OCI-LY3 (cell line): Measurements from ENCODE around the gene PCDHB12.
A peak's percentile ranks its signal among the peaks of the same experiment; 100 is the strongest.
"Not testable (repeated sequence)": the region's sequence is repeated elsewhere in the genome, so short reads cannot be mapped to it uniquely, and the experiment has no call there.

Experiments
- H2AFZ ChIP-seq: fragments of 200-600, 300-600 bp; shearing (Covaris generic); 2 replicates; pipeline ENCODE4 v1.6.0; 2014; ENCODE audit warnings: antibody characterized with exemption, low read depth, low read length
- H3K27ac ChIP-seq: fragments of 200-600, 300-600 bp; sonication (generic); 2 replicates; pipeline ENCODE4 v1.5.1; 2014; ENCODE audit warnings: mild to moderate bottlenecking, low read length, moderate library complexity, mixed read lengths
- H3K27me3 ChIP-seq: fragments of 200-600, 300-600 bp; sonication (generic); 2 replicates; pipeline ENCODE4 v1.6.1; 2014; ENCODE audit warnings: low read depth, low read length, mixed read lengths
- H3K36me3 ChIP-seq: fragments of 200-600, 300-600 bp; sonication (generic); replicated peaks from 2 replicates; pipeline ENCODE3; 2014; ENCODE audit warnings: low read depth, low read length, mixed read lengths
- H3K4me1 ChIP-seq: fragments of 300-600, 200-600 bp; sonication (generic); 2 replicates; pipeline ENCODE4 v1.6.1; 2014; ENCODE audit warnings: low read length, mixed read lengths
- H3K4me2 ChIP-seq: fragments of 200-600, 300-600 bp; sonication (generic); 2 replicates; pipeline ENCODE4 v1.6.1; 2014; ENCODE audit warnings: low read length, mixed read lengths
- H3K4me3 ChIP-seq: fragments of 300-600, 200-600 bp; sonication (generic); 2 replicates; pipeline ENCODE4 v1.5.1; 2014; ENCODE audit warnings: antibody characterized with exemption, mild to moderate bottlenecking, low read length, moderate library complexity
- H3K79me2 ChIP-seq: fragments of 300-600, 200-600 bp; shearing (Covaris generic); 2 replicates; pipeline ENCODE4 v1.6.1; 2014; ENCODE audit warnings: mild to moderate bottlenecking, low read length, mixed read lengths
- H3K9ac ChIP-seq: fragments of 300-600, 200-600 bp; shearing (Covaris generic); 2 replicates; pipeline ENCODE4 v1.6.0; 2014; ENCODE audit warnings: mild to moderate bottlenecking, low read length, moderate library complexity
- H3K9me3 ChIP-seq: fragments of 200-600, 300-600 bp; shearing (Covaris generic); 2 replicates; pipeline ENCODE4 v1.6.1; 2014; ENCODE audit warnings: low read length, mixed read lengths; ENCODE audit not compliant: insufficient read depth
- H4K20me1 ChIP-seq: fragments of 200-600, 300-600 bp; sonication (generic); 2 replicates; pipeline ENCODE4 v1.6.1; 2016; ENCODE audit warnings: low read length, mixed read lengths; ENCODE audit not compliant: insufficient read depth
- CTCF ChIP-seq: fragments of 200-600, 300-600 bp; sonication (generic); IDR thresholded peaks from 2 replicates; pipeline ENCODE4 v1.5.1; 2014; ENCODE audit warnings: antibody characterized with exemption, low read length, low read depth
- EZH2phosphoT487 ChIP-seq: fragments of 200-600 bp; shearing (Covaris generic); IDR thresholded peaks from 2 replicates; pipeline ENCODE4 v1.6.1; 2018; ENCODE audit warnings: antibody characterized with exemption, mixed run types, low read depth

Gene PCDHB12

GRCh38 chr5:141179876-141180275 lies 28.6 kb upstream of the PCDHB12 start:
- H3K36me3 ChIP-seq, H3K4me3 ChIP-seq, H3K27me3 ChIP-seq, H3K9ac ChIP-seq, H3K27ac ChIP-seq, H3K4me1 ChIP-seq, H2AFZ ChIP-seq, H3K79me2 ChIP-seq, H3K9me3 ChIP-seq, H4K20me1 ChIP-seq, H3K4me2 ChIP-seq: not testable (repeated sequence)

DNA sequence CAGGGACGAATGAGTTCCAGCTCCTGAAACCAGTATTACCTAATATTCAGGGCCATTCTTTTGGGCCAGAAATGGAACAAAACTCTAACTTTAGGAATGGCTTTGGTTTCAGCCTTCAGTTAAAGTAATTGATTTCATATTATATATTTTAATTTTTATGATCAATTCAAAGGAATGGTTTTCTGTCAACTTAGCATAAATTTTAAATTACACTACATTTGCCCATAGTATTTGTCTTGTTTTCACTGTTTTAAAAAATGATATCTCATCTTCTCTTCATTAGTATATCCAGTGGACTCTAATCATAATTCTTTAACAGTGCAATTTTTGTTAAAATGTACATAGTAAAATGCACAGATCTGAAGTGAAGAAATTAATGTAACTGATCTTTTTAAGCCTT lies 28.2 kb upstream of the PCDHB12 start:
- Histone ChIP-seq H3K79me2 (no peaks in the 10 kb centered on the region), H3K27me3 (no peaks in the 10 kb centered on the region), H3K4me1 (no peaks in the 10 kb centered on the region), H3K27ac (no peak overlapping the region), H3K36me3 (no peaks in the 10 kb centered on the region), H4K20me1 (no peaks in the 10 kb centered on the region), H2AFZ (no peak overlapping the region), H3K4me3 (no peak overlapping the region), H3K4me2 (no peak overlapping the region), H3K9me3 (no peaks in the 10 kb centered on the region), H3K9ac (no peak overlapping the region)
- TF ChIP-seq CTCF (no peak), EZH2phosphoT487 (no peak)

DNA sequence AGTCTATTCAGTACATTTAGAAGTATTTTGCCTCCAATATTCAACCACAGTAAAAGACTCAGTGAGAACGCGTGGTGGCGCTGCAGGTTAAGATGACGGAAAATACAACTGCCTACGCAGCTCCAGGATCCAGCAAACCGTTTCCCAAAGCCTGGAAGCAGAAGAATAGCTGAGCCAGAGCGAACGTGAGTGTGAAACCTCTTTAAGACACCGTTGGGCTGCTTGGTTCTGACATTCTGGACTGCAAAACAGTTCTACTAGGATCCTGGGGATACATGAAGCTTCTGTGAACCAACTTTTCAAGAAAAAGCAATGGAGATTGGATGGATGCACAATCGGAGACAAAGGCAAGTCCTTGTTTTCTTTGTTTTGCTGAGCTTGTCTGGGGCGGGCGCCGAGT lies 26.3 kb upstream of the PCDHB12 start, which contains the start of gene PCDHB16:
TSS of gene PCDHB16 (plus strand) at position 140 of the 400 bp plus-strand sequence. CDS start at position 313, 173 bp downstream.
- no peak for TF ChIP-seq CTCF
- no peak for TF ChIP-seq EZH2phosphoT487
- H3K4me1 ChIP-seq: no peaks in the 10 kb centered on the region
- no peaks in the 10 kb centered on the region for H3K79me2 ChIP-seq
- H3K4me3 ChIP-seq: no peak within 1 kb of the TSS
- no peaks in the 10 kb centered on the region for H4K20me1 ChIP-seq
- H3K9me3 ChIP-seq: no peaks in the 10 kb centered on the region
- H3K36me3 ChIP-seq: no peaks in the 10 kb centered on the region
- no peak within 1 kb of the TSS for H3K9ac ChIP-seq
- no peak within 1 kb of the TSS for H3K27ac ChIP-seq
- H3K27me3 ChIP-seq: no peaks in the 10 kb centered on the region
- no peak within 1 kb of the TSS for H2AFZ ChIP-seq
- no peak within 1 kb of the TSS for H3K4me2 ChIP-seq

DNA sequence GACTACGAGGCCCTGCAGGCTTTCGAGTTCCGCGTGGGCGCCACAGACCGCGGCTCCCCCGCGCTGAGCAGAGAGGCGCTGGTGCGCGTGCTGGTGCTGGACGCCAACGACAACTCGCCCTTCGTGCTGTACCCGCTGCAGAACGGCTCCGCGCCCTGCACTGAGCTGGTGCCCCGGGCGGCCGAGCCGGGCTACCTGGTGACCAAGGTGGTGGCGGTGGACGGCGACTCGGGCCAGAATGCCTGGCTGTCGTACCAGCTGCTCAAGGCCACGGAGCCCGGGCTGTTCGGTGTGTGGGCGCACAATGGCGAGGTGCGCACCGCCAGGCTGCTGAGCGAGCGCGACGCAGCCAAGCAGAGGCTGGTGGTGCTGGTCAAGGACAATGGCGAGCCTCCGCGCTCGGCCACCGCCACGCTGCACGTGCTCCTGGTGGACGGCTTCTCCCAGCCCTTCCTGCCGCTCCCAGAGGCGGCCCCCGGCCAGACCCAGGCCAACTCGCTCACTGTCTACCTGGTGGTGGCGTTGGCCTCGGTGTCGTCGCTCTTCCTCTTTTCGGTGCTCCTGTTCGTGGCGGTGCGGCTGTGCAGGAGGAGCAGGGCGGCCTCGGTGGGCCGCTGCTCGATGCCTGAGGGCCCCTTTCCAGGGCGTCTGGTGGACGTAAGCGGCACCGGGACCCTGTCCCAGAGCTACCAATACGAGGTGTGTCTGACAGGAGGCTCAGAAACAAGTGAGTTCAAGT lies 24.2 kb upstream of the PCDHB12 start:
- not testable (repeated sequence) for H3K27me3 ChIP-seq, H3K27ac ChIP-seq, H2AFZ ChIP-seq, H3K79me2 ChIP-seq, H3K9me3 ChIP-seq, H3K9ac ChIP-seq, H3K36me3 ChIP-seq, H3K4me2 ChIP-seq, H3K4me1 ChIP-seq, H4K20me1 ChIP-seq, H3K4me3 ChIP-seq

DNA sequence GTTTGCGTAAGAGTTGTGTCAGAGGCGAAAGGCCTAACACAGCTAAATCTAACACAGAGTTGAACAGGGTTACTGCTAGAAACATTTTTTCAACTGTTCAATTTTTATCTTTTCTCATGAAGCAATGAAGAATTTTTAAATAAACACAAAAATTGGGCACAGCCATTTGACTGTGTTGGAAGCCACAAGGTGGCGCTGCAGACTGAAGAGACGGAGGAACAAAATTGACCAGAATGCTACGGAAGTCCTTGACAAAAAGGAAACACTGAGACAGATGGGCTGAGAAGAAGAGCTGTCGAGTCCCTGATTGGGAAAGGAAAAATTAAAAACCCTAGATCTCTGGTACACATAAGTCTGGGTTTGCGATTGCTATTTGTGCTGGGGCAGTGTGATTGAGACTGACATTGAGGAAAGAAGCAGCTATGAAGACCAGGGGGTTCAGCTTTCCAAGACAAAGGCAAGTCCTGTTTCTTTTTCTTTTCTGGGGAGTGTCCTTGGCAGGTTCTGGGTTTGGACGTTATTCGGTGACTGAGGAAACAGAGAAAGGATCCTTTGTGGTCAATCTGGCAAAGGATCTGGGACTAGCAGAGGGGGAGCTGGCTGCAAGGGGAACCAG lies 21.5 kb upstream of the PCDHB12 start, which contains the start of gene PCDHB9:
TSS of gene PCDHB9 (plus strand) at position 265 of the 616 bp plus-strand sequence. CDS start at position 423, 158 bp downstream.
- no peaks in the 10 kb centered on the region for H3K36me3 ChIP-seq
- H3K4me3 ChIP-seq: peak within 1 kb of the TSS; percentile 52; the same call in 1 of the 2 replicates
- no peaks in the 10 kb centered on the region for H4K20me1 ChIP-seq
- H3K4me2 ChIP-seq: 0 out of 2 replicates have a peak within 1 kb of the TSS, but pooled peaks have one; percentile 27
- H2AFZ ChIP-seq: peak within 1 kb of the TSS; percentile 77; the same call in 1 of the 2 replicates
- H3K27me3 ChIP-seq: no peaks in the 10 kb centered on the region
- H3K4me1 ChIP-seq: no peaks in the 10 kb centered on the region
- H3K9ac ChIP-seq: no peak within 1 kb of the TSS
- H3K27ac ChIP-seq: no peak within 1 kb of the TSS
- no peaks in the 10 kb centered on the region for H3K9me3 ChIP-seq
- TF ChIP-seq EZH2phosphoT487: no peak
- peak; percentile 58 for TF ChIP-seq CTCF
- H3K79me2 ChIP-seq: no peaks in the 10 kb centered on the region

DNA sequence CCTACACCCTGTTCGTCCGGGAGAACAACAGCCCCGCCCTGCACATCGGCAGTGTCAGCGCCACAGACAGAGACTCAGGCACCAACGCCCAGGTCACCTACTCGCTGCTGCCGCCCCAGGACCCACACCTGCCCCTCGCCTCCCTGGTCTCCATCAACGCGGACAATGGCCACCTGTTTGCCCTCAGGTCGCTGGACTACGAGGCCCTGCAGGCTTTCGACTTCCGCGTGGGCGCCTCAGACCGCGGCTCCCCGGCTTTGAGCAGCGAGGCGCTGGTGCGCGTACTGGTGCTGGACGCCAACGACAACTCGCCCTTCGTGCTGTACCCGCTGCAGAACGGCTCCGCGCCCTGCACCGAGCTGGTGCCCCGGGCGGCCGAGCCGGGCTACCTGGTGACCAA lies 19.8 kb upstream of the PCDHB12 start:
- not testable (repeated sequence) for H3K4me1 ChIP-seq, H3K9ac ChIP-seq, H3K4me2 ChIP-seq, H3K4me3 ChIP-seq, H3K36me3 ChIP-seq, H3K27ac ChIP-seq, H3K9me3 ChIP-seq, H3K79me2 ChIP-seq, H3K27me3 ChIP-seq, H4K20me1 ChIP-seq, H2AFZ ChIP-seq

DNA sequence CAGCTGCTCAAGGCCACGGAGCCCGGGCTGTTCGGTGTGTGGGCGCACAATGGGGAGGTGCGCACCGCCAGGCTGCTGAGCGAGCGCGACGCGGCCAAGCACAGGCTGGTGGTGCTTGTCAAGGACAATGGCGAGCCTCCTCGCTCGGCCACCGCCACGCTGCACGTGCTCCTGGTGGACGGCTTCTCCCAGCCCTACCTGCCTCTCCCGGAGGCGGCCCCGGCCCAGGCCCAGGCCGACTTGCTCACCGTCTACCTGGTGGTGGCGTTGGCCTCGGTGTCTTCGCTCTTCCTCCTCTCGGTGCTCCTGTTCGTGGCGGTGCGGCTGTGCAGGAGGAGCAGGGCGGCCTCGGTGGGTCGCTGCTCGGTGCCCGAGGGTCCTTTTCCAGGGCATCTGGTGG lies 19.4 kb upstream of the PCDHB12 start:
- not testable (repeated sequence) for H3K36me3 ChIP-seq, H2AFZ ChIP-seq, H3K9ac ChIP-seq, H3K27me3 ChIP-seq, H3K4me1 ChIP-seq, H3K27ac ChIP-seq, H3K79me2 ChIP-seq, H3K4me3 ChIP-seq, H3K9me3 ChIP-seq, H4K20me1 ChIP-seq, H3K4me2 ChIP-seq
